CD4-positive, alpha-beta T cell treated with Interleukin-6 for 4 hours (primary cell): ENCODE data around the gene ARPC2.
"Not testable (repeated sequence)": the region's sequence is repeated elsewhere in the genome, so short reads cannot be mapped to it uniquely, and the experiment has no call there.

ENCODE experiments used
- DNase-seq: peaks from one replicate; pipeline ENCODE4 v3.0.0-alpha.2; 2020; ENCODE audit warnings: mixed read lengths

The ARPC2 gene

GRCh38 chr2:218271865-218272530, 55.0 kb downstream of the ARPC2 start:
- no peak for DNase-seq

GRCh38 chr2:218272531-218273212, 55.7 kb downstream of the ARPC2 start:
- peak; percentile 85 for DNase-seq

- DNase-seq, result not testable (repeated sequence)
Measured at GRCh38 chr2:218273214-218273907, 56.4 kb downstream of the ARPC2 start.

GRCh38 chr2:218273908-218274249, 56.9 kb downstream of the ARPC2 start:
- DNase-seq, result no peak

GRCh38 chr2:218274586-218274985, 57.6 kb downstream of the ARPC2 start:
- DNase-seq, result no peak

GRCh38 chr2:218275371-218276072, 58.5 kb downstream of the ARPC2 start:
- no peak for DNase-seq

GRCh38 chr2:218276986-218277755, 60.2 kb downstream of the ARPC2 start:
- no peak for DNase-seq

- no peak for DNase-seq
Measured at GRCh38 chr2:218277921-218278320, 60.9 kb downstream of the ARPC2 start.

- DNase-seq, result no peak
Measured at GRCh38 chr2:218278531-218279360, 61.8 kb downstream of the ARPC2 start.

GRCh38 chr2:218280260-218280870, 63.4 kb downstream of the ARPC2 start:
- DNase-seq, result no peak

- no peak for DNase-seq
Measured at GRCh38 chr2:218281449-218281848, 64.5 kb downstream of the ARPC2 start.

- DNase-seq, result no peak
Measured at GRCh38 chr2:218282173-218282991, 65.4 kb downstream of the ARPC2 start.

GRCh38 chr2:218284106-218284811, 67.3 kb downstream of the ARPC2 start:
- DNase-seq, result peak; percentile 66

- no peak for DNase-seq
Measured at GRCh38 chr2:218285604-218286003, 68.6 kb downstream of the ARPC2 start.

GRCh38 chr2:218286570-218287459, 69.8 kb downstream of the ARPC2 start:
- DNase-seq, result peak; percentile 77

GRCh38 chr2:218289639-218290315, 72.8 kb downstream of the ARPC2 start:
- DNase-seq, result no peak

GRCh38 chr2:218290316-218291261, 73.6 kb downstream of the ARPC2 start:
- DNase-seq, result peak; percentile 68
